ENCODE data around the gene C1R. TPM values are rescaled to one million over a fixed set of nuclear protein-coding genes. Genes with fewer than 3 reads are reported as not detected.
A peak's percentile ranks its signal among the peaks of the same experiment; 100 is the strongest.

The C1R gene
- polyA plus RNA-seq (2012; rRNA removed) = 18.7 and 20.1 TPM in 2 replicates
- polyA plus RNA-seq (2012; cell fraction: cytosol; rRNA removed) = 10.1 and 14.5 TPM in 2 replicates
- 16.0 and 22.2 TPM in 2 replicates for polyA plus RNA-seq (2012; cell fraction: nucleus; rRNA removed)

GRCh38 chr12:7092229-7092985 is at the start of gene C1R:
Gene C1R (minus strand): TSS chr12:7092445. CDS start chr12:7092388, 57 bp downstream.
- Histone ChIP-seq H3F3A (replicated peaks; ENCODE audit: insufficient read depth) (peaks cover 6% of the 10 kb centered on the region), H3K9me3 (no peaks in the 10 kb centered on the region), H3K36me3 (replicated peaks in 1 of 2; ENCODE audit: control insufficient read depth in 1 of 2, insufficient read depth in 2 of 2, low read length in 1 of 2) (no peaks in the 10 kb centered on the region), H3K27me3 (ENCODE audit: insufficient read depth) (no peaks in the 10 kb centered on the region), H3K4me3 (ENCODE audit: low read depth in 2 of 2, low read length in 1 of 2) (peak within 1 kb of the TSS; percentile 25 to 54; a peak in 3 of 4 replicates), H3K9ac (peak within 1 kb of the TSS; percentile 33; the same call in 1 of the 2 replicates), H3K79me2 (ENCODE audit: insufficient read depth) (no peaks in the 10 kb centered on the region), H2AFZ (ENCODE audit: low read depth) (peak within 1 kb of the TSS; percentile 91; the same call in 1 of the 2 replicates), H3K4me1 (ENCODE audit: control insufficient read depth in 1 of 2, insufficient read depth in 2 of 2, low read depth in 1 of 2, low read length in 1 of 2) (peaks cover 0 to 8% of the 10 kb centered on the region in 2 experiments; a peak in 1 of 4 replicates), H3K27ac (ENCODE audit: low read depth in 2 of 2, low read length in 1 of 2) (no peak within 1 kb of the TSS), H3K9me2 (no peaks in the 10 kb centered on the region), H4K20me1 (ENCODE audit: insufficient read depth) (no peaks in the 10 kb centered on the region), H3K4me2 (peak within 1 kb of the TSS; percentile 71)
- CTCF ChIA-PET = interaction anchor here (0.6 to 2.5 kb wide), 16 partner anchors 10 to 220 kb away, joined by 3 to 19 read pairs (median 4); partner anchors contain the start of genes C1S and SPSB2
- 27% methylated on average over 16 of the region's 16 CpGs for WGBS (ENCODE audit: low lambda C conversion rate)
- DNase-seq = peak; percentile 77
- TF ChIP-seq RAD21 (IDR thresholded peaks at IDR 0.05; ENCODE audit: low read length) = peak; percentile 72
- TF ChIP-seq CTCF (IDR thresholded peaks at IDR 0.05) = peak; percentile 81
- TF ChIP-seq SMC3 (IDR thresholded peaks at IDR 0.05; ENCODE audit: low read depth, low read length) = peak; percentile 75
- no peak for TF ChIP-seq JUND (IDR thresholded peaks at IDR 0.05)
- POLR2A ChIA-PET = interaction anchor here (0.7 kb wide), 1 partner anchor 148 kb away, joined by 3 read pairs; the partner anchor contains the start of gene C12orf57

GRCh38 chr12:7141351-7142005 is 49.2 kb upstream of the C1R start:
- no peak overlapping the region for H3K27ac ChIP-seq (ENCODE audit: low read depth in 2 of 2, low read length in 1 of 2)
- H3K4me1 ChIP-seq (ENCODE audit: control insufficient read depth in 1 of 2, insufficient read depth in 2 of 2, low read depth in 1 of 2, low read length in 1 of 2) = no peaks in the 10 kb centered on the region
- ChIA-PET POLR2A (no interaction called here), CTCF (interaction anchor here (0.7 to 3.9 kb wide), 11 partner anchors 10 to 275 kb away, joined by 3 to 33 read pairs (median 6); partner anchors contain the start of genes C1S, CLSTN3 and PEX5)
- no peak overlapping the region for H3K4me3 ChIP-seq (ENCODE audit: low read depth in 2 of 2, low read length in 1 of 2)
- H3K4me2 ChIP-seq = no peak overlapping the region
- WGBS (ENCODE audit: low lambda C conversion rate) = 71% methylated on average over 6 of the region's 7 CpGs
- no peak for DNase-seq
- no peaks in the 10 kb centered on the region for H3K79me2 ChIP-seq (ENCODE audit: insufficient read depth)
- no peaks in the 10 kb centered on the region for H3F3A ChIP-seq (replicated peaks; ENCODE audit: insufficient read depth)
- no peak overlapping the region for H3K9ac ChIP-seq
- H3K9me3 ChIP-seq = no peaks in the 10 kb centered on the region
- no peak overlapping the region for H2AFZ ChIP-seq (ENCODE audit: low read depth)
- no peaks in the 10 kb centered on the region for H3K27me3 ChIP-seq (ENCODE audit: insufficient read depth)
- TF ChIP-seq RXRA (IDR thresholded peaks at IDR 0.05; ENCODE audit: borderline replicate concordance, low read depth) = no peak
- no peak for TF ChIP-seq FOSL2 (IDR thresholded peaks at IDR 0.05; ENCODE audit: borderline replicate concordance, low read depth)
- TF ChIP-seq GATA2 (CRISPR knock-in tag; IDR thresholded peaks at IDR 0.05) = no peak
- TF ChIP-seq FOXJ3 (CRISPR knock-in tag; IDR thresholded peaks at IDR 0.05) = no peak
- no peak for TF ChIP-seq GABPA (IDR thresholded peaks at IDR 0.05; ENCODE audit: low read depth)
- TF ChIP-seq FOXM1 (IDR thresholded peaks at IDR 0.05; ENCODE audit: low read depth) = no peak
- no peak for TF ChIP-seq EZH2phosphoT487 (IDR thresholded peaks at IDR 0.05; ENCODE audit: borderline replicate concordance, low read depth)
- TF ChIP-seq TCF12 (IDR thresholded peaks at IDR 0.05) = no peak
- no peak for TF ChIP-seq TAF1 (IDR thresholded peaks at IDR 0.05; ENCODE audit: borderline replicate concordance, low read depth, low read length)
- TF ChIP-seq CTCF (IDR thresholded peaks at IDR 0.05) = no peak
- no peak for TF ChIP-seq MAX (IDR thresholded peaks at IDR 0.05; ENCODE audit: low read depth)
- peaks cover 0 to 7% of the 10 kb centered on the region in 2 experiments for H3K36me3 ChIP-seq (replicated peaks in 1 of 2; ENCODE audit: control insufficient read depth in 1 of 2, insufficient read depth in 2 of 2, low read length in 1 of 2)
- H3K9me2 ChIP-seq = no peaks in the 10 kb centered on the region
- no peaks in the 10 kb centered on the region for H4K20me1 ChIP-seq (ENCODE audit: insufficient read depth)

Measured in SK-N-SH (cell line).